Measurements from ENCODE around the gene BTBD18. TPM values are rescaled to one million over a fixed set of nuclear protein-coding genes. Genes with fewer than 3 reads are reported as not detected.
A peak's percentile ranks its signal among the peaks of the same experiment; 100 is the strongest.

Gene BTBD18
- total and polyA plus RNA-seq, 2 of the 13 experiments (the other 11 are each of a cell fraction or from before 2014, with no cell fraction given), result not detected

- TF ChIP-seq ZNF614 (CRISPR knock-in tag; IDR thresholded peaks at IDR 0.05; ENCODE audit: borderline replicate concordance) (peak; percentile 76; the same call in 1 of the 2 replicates), POLR2AphosphoS2 (IDR thresholded peaks at IDR 0.05; ENCODE audit: low read depth, low read length) (peak; percentile 67; the same call in 1 of the 2 replicates), MAX (IDR thresholded peaks at IDR 0.05) (peak; percentile 37), ZNF317 (CRISPR knock-in tag; IDR thresholded peaks at IDR 0.05) (0 out of 2 replicates have a peak, but pooled peaks have one; percentile 37), ZNF773 (CRISPR knock-in tag; IDR thresholded peaks at IDR 0.05; ENCODE audit: borderline replicate concordance) (no peak), SRSF9 (IDR thresholded peaks at IDR 0.05; ENCODE audit: borderline replicate concordance, insufficient read depth, low read depth, low read length, poor library complexity, severe bottlenecking) (no peak), PRDM15 (CRISPR knock-in tag; IDR thresholded peaks at IDR 0.05) (peak; percentile 56; the same call in 1 of the 2 replicates), PAXIP1 (CRISPR knock-in tag; conservative IDR thresholded peaks at IDR 0.05) (peak; percentile 48; the same call in 1 of the 2 replicates), DMAP1 (CRISPR knock-in tag; IDR thresholded peaks at IDR 0.05) (peak; percentile 56), HDAC1 (CRISPR knock-in tag; IDR thresholded peaks at IDR 0.05) (peak; percentile 26; the same call in 1 of the 2 replicates), ZGPAT (CRISPR knock-in tag; IDR thresholded peaks at IDR 0.05) (peak; percentile 56; the same call in 1 of the 2 replicates), ZBTB38 (CRISPR knock-in tag; IDR thresholded peaks at IDR 0.05) (no peak), NR2F1 (CRISPR knock-in tag; IDR thresholded peaks at IDR 0.05) (peak in 1 of 2 experiments; percentile 35; a peak in 1 of 4 replicates), RBM39 (IDR thresholded peaks at IDR 0.05; ENCODE audit: low read depth, low read length, poor library complexity, severe bottlenecking) (no peak), CREB1 (IDR thresholded peaks at IDR 0.05) (peak; percentile 67), CREB1 (CRISPR knock-in tag; IDR thresholded peaks at IDR 0.05) (peak; percentile 86), GPBP1L1 (CRISPR knock-in tag; IDR thresholded peaks at IDR 0.05) (no peak)
These were observed 9.9 kb upstream of the BTBD18 start, which contains the start of gene CTNND1 (continued) for GRCh38 chr11:57761301-57762234.

Measured in HepG2 (cell line).